DMS 273 (cell line): ENCODE measurements around the gene PCDH1.

ENCODE experiments used
- DNase-seq: peaks from one replicate; lab custom pipeline; 2025; ENCODE audit not compliant: unreplicated experiment; lab: John Stamatoyannopoulos, UW

Gene PCDH1

GRCh38 chr5:141812512-141812911, 65.7 kb downstream of the PCDH1 start:
- no peak for DNase-seq

GRCh38 chr5:141811287-141812155, 66.7 kb downstream of the PCDH1 start:
- DNase-seq = peak; percentile 60

GRCh38 chr5:141810702-141811101, 67.5 kb downstream of the PCDH1 start:
- no peak for DNase-seq

DNA sequence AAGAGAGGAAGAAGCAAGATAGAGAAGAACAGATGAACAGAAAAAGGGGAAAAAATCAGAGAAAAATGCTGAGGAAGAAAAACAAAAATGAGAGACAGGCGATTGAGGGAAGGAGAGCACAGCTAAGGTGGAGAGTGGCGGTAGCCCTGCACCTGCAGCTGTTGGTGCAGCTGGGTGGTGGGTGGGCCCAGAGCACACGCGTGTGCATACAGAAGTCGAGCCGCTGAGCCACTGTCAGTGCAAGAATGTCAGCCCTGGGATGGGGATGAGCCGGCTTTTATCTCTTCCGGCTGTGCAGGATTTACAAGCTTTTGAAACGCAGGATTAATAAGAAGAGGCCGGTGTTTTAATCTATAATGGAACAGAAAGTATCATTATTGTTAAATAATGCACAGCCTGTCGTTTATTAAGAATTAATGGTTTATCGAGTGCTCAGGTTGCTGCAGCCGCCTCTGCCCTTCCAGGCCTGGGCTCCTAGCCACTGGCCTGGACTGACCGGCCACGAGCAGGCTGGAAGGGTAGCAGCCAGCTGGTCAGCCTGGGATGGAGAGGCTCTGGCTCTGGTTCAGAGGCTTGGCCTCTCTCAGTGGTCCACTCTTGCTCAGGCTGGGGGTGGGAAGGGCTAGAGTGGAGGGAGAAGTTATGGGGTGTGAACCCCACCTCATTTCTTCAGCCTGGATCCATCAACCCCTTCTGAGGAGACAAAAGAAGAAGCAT, 68.7 kb downstream of the PCDH1 start:
- DNase-seq = no peak

DNA sequence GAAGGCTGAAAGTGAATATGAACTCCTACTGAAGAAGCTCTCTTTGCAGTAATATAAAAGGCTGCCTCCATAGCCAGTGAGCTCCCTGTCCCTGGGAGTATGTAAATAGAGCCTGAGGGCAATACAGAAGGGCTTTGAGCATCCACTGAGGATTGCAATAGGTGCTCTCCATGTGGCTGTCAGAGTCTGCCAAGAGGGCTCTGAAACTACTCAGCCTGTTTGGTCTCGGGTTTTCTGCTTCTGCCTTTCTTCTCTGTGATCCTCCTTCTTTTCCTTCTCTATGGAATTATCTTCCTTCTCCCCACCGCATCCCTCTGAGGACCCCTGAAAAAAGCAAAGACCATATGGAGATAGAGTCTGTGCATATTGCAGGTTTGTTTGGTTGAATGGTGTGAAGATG, 69.4 kb downstream of the PCDH1 start:
- DNase-seq = no peak

DNA sequence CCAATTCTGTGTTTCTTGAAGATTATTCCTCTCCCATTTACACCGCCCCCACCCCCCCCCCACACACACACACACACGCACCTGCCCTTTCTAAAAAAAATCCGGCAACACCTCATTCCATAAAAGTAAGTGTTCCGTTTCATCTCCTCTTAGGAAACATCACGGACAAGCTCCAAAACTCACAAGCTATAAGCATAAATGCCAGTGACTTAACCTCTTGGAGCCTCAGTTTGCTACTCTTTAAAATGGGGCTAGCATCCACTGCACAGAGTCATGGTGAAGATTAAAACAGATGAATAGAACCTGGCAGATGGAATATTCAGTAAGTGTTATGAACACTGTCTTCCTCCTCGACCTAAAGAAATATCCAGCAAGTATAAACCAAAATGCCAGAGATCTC, 70.5 kb downstream of the PCDH1 start:
- DNase-seq = no peak

DNA sequence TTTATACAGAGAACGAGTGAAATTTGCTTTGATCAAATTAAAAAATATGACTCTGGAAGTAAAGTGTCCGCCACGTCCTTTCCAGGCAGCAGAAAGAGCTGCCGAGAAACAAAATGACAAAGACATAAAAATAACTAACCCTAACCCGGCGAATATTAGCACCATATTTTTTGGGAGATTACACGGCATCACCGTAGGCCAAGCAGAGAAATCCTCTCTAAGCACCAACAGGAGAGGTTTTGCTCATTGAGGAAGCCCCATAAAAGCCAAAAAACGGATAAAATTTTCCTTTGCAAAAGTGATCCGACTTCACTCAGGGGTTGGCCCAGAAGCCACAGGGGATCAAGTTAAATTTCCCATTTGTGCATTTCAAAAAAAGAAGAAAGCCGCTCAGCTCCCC, 70.9 kb downstream of the PCDH1 start:
- no peak for DNase-seq

DNA sequence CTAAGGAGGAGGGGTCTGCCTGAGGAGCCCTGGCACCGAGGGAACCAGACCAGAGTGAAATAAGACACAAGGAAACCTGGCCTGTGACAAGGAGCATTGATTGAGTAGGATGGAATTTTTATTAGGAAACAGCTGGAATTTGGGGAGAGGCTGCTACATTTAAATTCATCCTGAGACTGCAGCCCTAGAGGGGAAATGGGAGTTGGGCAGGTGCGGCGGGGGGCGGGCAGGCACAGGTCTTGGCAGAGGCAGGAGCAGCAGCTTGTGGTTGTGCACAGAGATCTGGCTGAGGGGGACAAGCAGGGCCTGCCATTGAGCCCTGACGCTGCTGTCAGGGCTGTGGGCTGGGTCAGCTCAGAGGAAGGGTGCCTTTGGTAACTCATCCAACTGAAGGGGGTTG, 71.6 kb downstream of the PCDH1 start:
- DNase-seq = no peak

- DNase-seq = no peak
These were observed 72.2 kb downstream of the PCDH1 start for GRCh38 chr5:141805874-141806595.

DNA sequence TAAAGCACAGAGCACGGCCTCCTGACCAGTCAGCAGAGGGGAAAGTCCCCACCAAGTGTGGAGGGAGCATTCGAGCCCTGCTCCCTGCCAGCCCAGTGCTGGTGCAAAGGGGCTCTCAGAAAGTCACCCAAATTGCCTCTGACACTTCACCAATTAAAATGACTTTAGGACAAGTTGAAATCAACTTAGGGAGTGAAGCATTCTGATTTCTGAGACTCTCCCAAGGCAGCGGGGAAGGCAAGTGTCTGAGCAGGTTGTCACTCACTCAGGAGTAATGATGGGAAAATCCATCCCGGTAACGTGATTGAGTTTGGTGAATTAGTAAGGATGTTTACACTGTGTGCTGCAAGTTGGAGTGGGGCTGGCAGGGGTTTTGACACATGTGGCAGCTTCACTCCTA, 73.7 kb downstream of the PCDH1 start:
- no peak for DNase-seq
